ENCODE data around the gene TRPV4. TPM values are rescaled to one million over a fixed set of nuclear protein-coding genes. Genes with fewer than 3 reads are reported as not detected.

The TRPV4 gene
- polyA plus RNA-seq, 1 of the 3 experiments (the other 2 are of a cell fraction), result 5.2 TPM

GRCh38 chr12:109777544-109777943 lies 55.7 kb downstream of the TRPV4 start:
- Histone ChIP-seq H3K9me2 (no peaks in the 10 kb centered on the region), H3K79me2 (ENCODE audit: insufficient read depth) (no peaks in the 10 kb centered on the region), H3F3A (replicated peaks; ENCODE audit: insufficient read depth) (no peaks in the 10 kb centered on the region), H3K9ac (no peak overlapping the region), H4K20me1 (ENCODE audit: insufficient read depth) (no peaks in the 10 kb centered on the region), H3K36me3 (replicated peaks in 1 of 2; ENCODE audit: control insufficient read depth in 1 of 2, insufficient read depth in 2 of 2, low read length in 1 of 2) (no peaks in the 10 kb centered on the region), H3K9me3 (no peaks in the 10 kb centered on the region), H2AFZ (ENCODE audit: low read depth) (no peak overlapping the region), H3K4me2 (no peak overlapping the region), H3K27me3 (ENCODE audit: insufficient read depth) (no peaks in the 10 kb centered on the region), H3K27ac (ENCODE audit: low read depth in 2 of 2, low read length in 1 of 2) (no peak overlapping the region), H3K4me1 (ENCODE audit: control insufficient read depth in 1 of 2, insufficient read depth in 2 of 2, low read depth in 1 of 2, low read length in 1 of 2) (peaks cover 0 to 3% of the 10 kb centered on the region in 2 experiments; a peak in 1 of 4 replicates), H3K4me3 (ENCODE audit: low read depth in 2 of 2, low read length in 1 of 2) (no peak overlapping the region)
- WGBS (ENCODE audit: low lambda C conversion rate), result 55% methylated on average over 5 of the region's 5 CpGs
- ChIA-PET CTCF (interaction anchor here (0.9 to 3.7 kb wide), 6 partner anchors 14 to 350 kb away, joined by 3 to 49 read pairs (median 4); no protein-coding TSS in a partner anchor), POLR2A (no interaction called here)
- TF ChIP-seq EZH2phosphoT487 (IDR thresholded peaks at IDR 0.05; ENCODE audit: borderline replicate concordance, low read depth), result no peak
- no peak for TF ChIP-seq TCF12 (IDR thresholded peaks at IDR 0.05)
- TF ChIP-seq USF1 (IDR thresholded peaks at IDR 0.05; ENCODE audit: borderline replicate concordance, low read depth), result peak; percentile 66; the same call in 1 of the 2 replicates
- no peak for TF ChIP-seq USF2 (IDR thresholded peaks at IDR 0.05; ENCODE audit: borderline replicate concordance, low read depth, low read length)
- TF ChIP-seq YY1 (IDR thresholded peaks at IDR 0.05; ENCODE audit: low read depth), result no peak
- TF ChIP-seq RAD21 (IDR thresholded peaks at IDR 0.05; ENCODE audit: low read length), result no peak
- TF ChIP-seq REST (IDR thresholded peaks at IDR 0.05; ENCODE audit: low read depth, low read length), result no peak
- TF ChIP-seq JUND (IDR thresholded peaks at IDR 0.05), result no peak
- no peak for TF ChIP-seq ZBTB33 (IDR thresholded peaks at IDR 0.05; ENCODE audit: borderline replicate concordance, low read depth)
- no peak for DNase-seq
